ENCODE data around the gene IGSF5.
A peak's percentile ranks its signal among the peaks of the same experiment; 100 is the strongest.

The IGSF5 gene

GRCh38 chr21:39822042-39822441 lies 77.1 kb downstream of the IGSF5 start:
- DNase-seq (ENCODE audit: low spot score) = no peak

- DNase-seq (ENCODE audit: low spot score) = no peak
Observed at GRCh38 chr21:39825250-39825649, 80.3 kb downstream of the IGSF5 start.

- DNase-seq (ENCODE audit: low spot score) = no peak
Observed at GRCh38 chr21:39834543-39834942, 89.6 kb downstream of the IGSF5 start.

DNA sequence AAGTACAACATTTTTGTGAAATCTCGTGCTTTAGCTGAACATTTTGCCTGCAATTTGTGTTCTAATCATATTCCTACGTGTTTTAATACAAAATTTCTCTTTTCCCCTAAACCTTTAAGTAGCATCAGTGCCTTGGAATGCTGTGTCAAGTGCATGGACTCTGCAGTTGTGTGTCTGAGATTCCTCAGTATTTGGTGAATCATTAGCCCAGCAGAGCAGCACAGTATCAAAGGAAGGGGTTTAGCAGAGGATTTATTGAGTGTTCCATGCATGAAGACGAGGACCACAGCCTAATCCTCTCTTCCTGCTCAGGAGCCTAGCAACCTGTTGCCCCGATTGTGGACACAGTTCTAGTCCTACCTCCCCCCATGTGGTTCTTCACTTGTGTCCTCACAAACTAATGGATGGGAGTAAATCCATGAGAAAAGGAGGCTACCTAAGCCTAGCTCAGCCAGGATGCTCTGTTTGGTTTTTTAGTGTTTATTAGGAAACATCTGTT lies 92.9 kb downstream of the IGSF5 start:
- DNase-seq (ENCODE audit: low spot score) = no peak

- no peak for DNase-seq (ENCODE audit: low spot score)
Observed at GRCh38 chr21:39840373-39841097, 95.6 kb downstream of the IGSF5 start.

DNA sequence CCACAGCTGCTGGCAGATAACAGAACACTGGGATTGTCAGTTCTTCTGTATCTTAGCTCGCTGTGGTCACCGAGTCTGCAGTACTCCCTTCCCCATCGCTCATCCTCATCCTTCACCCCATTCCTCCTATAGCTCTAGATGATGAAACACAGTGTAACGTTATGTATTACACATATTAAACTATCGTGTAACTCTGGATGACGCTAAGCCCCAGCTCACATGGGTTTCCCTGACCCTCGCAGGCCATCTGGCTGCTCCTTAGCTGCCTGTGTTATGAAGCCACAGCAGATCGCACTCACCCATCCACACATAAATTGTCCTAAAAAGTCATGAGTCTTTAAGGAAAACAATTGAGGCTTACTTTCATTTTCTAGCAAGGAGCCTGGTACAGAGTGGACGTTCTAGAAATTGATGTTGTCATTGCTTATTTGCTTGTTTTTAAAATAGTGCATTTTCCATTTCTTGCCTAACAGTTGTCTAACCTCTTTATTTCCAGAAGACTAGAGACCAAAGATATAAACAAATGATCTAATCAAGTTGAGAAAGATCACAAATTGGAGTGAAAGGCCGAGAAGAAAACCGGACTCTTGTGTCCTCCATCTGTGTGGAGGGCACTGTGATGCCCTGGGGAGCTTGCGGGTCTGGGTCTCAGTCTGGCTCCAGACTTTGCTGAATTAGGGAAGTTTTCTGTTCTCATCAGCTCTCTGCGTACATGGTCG lies 97.9 kb downstream of the IGSF5 start:
- peak; percentile 13 for DNase-seq (ENCODE audit: low spot score)

DNA sequence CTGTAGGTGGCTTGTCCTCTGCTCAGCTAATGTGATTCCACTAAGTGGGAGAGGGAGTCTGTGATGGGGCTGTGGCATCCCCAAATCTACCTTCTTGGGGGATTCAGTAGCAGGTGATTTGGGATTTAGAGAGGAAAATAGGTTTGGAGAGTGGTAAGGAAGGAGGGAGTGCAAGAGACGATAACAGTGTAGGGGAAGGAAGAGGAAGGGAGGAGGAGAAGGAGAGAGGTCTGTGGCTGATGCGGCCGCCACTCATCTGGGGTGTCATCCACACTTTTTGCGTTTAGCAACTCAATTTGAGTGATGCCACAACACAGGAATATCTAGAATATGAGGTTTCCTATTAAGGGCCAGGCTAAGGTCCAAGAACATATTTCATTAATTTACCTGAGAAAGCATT lies 98.5 kb downstream of the IGSF5 start:
- no peak for DNase-seq (ENCODE audit: low spot score)

- no peak for DNase-seq (ENCODE audit: low spot score)
Observed at GRCh38 chr21:39843916-39844315, 98.9 kb downstream of the IGSF5 start.

DNA sequence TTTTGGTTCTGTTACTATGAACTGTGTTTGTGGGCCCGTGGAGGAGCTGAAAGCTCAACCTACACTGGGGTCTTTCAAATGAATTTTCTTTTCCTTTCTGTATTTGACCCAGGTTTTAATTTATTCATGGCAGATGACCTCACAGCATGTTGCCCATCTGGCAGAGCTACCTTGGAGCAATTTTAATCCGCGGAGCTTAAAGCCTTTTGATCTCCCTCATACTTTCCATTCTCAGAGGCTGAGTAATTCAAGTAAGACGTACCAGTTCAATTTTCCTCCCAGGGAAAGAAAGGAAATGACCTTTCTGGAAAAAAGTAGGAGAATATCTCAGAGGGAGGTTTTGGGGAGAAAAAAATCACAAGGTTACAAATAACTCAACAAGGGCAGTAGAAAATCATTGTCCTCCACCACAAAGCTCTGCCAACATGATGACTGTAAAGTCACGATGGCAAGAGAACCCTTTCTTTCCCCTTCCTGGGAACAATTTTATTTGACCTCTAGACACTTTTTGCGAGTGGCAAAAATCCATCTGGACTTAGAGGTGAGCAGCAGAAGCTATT lies 100.7 kb downstream of the IGSF5 start:
- no peak for DNase-seq (ENCODE audit: low spot score)

GRCh38 chr21:39847877-39848276 lies 102.9 kb downstream of the IGSF5 start:
- no peak for DNase-seq (ENCODE audit: low spot score)

DNA sequence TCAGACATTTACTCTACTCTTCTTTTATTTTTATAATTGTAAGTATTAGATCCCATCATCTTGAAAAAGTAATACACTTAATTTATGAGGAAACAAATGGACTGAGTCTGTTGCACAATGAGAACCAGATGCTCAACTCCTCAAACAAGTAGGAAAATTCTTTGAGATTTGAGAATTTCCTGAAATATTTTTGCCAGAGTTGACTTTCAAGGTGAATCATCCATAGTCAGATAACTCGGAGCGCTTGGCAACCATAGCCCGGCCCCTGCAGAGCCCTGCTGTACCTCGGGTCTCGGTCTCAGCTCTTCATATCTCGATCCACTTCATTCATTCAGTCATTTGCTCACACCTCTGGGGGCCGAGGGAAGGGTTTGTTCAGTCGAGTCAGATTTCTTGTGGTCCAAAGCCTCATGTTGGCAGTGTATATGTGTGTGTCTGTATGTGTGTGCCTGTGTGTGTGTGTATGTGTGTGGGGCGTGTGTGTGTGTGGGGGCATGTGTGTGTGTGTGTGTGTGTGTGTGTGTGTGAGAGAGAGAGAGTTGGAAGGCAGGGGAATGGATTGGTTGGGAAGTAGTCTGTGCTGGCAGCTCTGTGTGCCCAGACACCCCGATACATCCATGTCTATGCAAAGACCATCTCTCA lies 104.2 kb downstream of the IGSF5 start:
- no peak for DNase-seq (ENCODE audit: low spot score)

DNA sequence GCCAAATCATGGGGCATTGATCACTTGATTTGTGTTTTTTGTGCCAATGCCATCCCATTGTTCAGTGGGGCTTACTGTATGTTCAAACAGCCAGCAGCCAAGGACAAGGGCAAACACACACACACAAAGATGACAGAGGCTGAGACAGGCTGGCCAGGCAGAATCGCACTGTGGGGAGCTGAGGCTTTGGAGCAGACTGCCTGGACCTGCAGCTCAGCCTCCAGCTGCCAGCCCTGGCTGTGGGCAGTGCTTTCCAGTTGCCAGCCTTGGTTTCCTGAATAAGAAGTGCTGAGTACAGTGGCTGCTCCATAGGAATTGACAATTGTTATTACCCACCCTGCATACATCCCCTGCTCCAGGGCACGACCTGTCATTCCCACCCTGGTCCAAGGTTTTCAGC lies 105.3 kb downstream of the IGSF5 start:
- no peak for DNase-seq (ENCODE audit: low spot score)

- DNase-seq (ENCODE audit: low spot score) = no peak
Observed at GRCh38 chr21:39851002-39851618, 106.1 kb downstream of the IGSF5 start.
